ENCODE results near the gene LYL1. TPM values are rescaled to one million over a fixed set of nuclear protein-coding genes. Genes with fewer than 3 reads are reported as not detected.

LYL1 gene
- total RNA-seq, 1 donor from 2014 or later, result 6.3 TPM

DNA sequence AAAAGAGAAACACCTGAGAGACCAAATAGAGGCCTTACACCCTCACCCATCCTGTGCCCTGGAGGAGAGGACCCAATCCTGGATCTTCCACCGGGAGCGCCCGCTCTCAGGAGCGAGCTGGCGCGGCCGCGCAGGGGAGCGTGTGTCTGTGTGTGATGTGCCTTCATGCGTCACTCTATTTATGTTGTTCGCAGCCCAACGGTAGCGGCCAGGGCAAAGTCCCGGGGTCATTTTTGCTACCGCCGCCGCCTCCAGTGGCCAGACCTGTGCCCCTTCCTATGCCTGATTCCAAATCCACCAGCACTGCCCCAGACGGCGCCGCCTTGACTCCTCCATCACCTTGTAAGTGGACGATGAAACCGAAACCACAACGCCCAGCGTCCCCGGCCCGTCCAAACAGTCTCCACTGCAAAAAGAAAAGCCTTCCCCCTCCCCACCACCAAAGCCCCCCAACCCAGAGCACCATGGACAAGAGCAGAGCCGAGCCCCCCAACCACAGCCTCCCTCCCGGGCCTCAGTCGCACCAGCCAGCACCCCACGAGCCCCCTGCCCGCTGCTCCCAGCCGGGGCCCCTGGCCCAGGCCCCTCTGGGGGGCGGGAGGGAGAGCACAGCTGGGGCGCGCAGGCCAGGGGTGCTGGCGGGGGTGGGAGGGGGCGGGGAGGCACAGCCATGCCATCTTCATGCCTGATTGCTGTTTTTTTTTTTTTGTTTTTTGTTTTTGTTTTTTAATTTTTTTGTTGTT lies 14.7 kb downstream of the LYL1 start:
- DNase-seq, result no peak
- intact Hi-C loops (cut with micrococcal nuclease), result no loop called here
- H3K4me3 ChIP-seq, result no peak overlapping the region
- peaks cover 71% of the 10 kb centered on the region for H3K4me1 ChIP-seq
- H3K9me3 ChIP-seq (replicated peaks), result no peaks in the 10 kb centered on the region
- no peaks in the 10 kb centered on the region for H3K27me3 ChIP-seq (ENCODE audit: low read depth)
- H3K36me3 ChIP-seq, result peaks cover 33% of the 10 kb centered on the region
- H3K27ac ChIP-seq (replicated peaks), result no peak overlapping the region
- TF ChIP-seq, protein P1, sequence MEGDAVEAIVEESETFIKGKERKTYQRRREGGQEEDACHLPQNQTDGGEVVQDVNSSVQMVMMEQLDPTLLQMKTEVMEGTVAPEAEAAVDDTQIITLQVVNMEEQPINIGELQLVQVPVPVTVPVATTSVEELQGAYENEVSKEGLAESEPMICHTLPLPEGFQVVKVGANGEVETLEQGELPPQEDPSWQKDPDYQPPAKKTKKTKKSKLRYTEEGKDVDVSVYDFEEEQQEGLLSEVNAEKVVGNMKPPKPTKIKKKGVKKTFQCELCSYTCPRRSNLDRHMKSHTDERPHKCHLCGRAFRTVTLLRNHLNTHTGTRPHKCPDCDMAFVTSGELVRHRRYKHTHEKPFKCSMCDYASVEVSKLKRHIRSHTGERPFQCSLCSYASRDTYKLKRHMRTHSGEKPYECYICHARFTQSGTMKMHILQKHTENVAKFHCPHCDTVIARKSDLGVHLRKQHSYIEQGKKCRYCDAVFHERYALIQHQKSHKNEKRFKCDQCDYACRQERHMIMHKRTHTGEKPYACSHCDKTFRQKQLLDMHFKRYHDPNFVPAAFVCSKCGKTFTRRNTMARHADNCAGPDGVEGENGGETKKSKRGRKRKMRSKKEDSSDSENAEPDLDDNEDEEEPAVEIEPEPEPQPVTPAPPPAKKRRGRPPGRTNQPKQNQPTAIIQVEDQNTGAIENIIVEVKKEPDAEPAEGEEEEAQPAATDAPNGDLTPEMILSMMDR (IDR thresholded peaks at IDR 0.05; ENCODE audit: borderline replicate concordance), result no peak

- peaks cover 33% of the 10 kb centered on the region for H3K36me3 ChIP-seq
- TF ChIP-seq, protein P1 (IDR thresholded peaks at IDR 0.05; ENCODE audit: borderline replicate concordance), result no peak
- H3K27me3 ChIP-seq (ENCODE audit: low read depth), result no peaks in the 10 kb centered on the region
- DNase-seq, result no peak
- no peak overlapping the region for H3K27ac ChIP-seq (replicated peaks)
- peaks cover 71% of the 10 kb centered on the region for H3K4me1 ChIP-seq
- no peak overlapping the region for H3K4me3 ChIP-seq
- intact Hi-C loops (cut with micrococcal nuclease), result no loop called here
- H3K9me3 ChIP-seq (replicated peaks), result no peaks in the 10 kb centered on the region
Measured at GRCh38 chr19:13087295-13087694, 15.4 kb downstream of the LYL1 start.

GRCh38 chr19:13086341-13086740 lies 16.3 kb downstream of the LYL1 start:
- TF ChIP-seq, protein P1 (IDR thresholded peaks at IDR 0.05; ENCODE audit: borderline replicate concordance), result no peak
- H3K4me1 ChIP-seq, result peaks cover 73% of the 10 kb centered on the region
- no peaks in the 10 kb centered on the region for H3K9me3 ChIP-seq (replicated peaks)
- no peak for DNase-seq
- H3K36me3 ChIP-seq, result peaks cover 33% of the 10 kb centered on the region
- no peaks in the 10 kb centered on the region for H3K27me3 ChIP-seq (ENCODE audit: low read depth)
- no peak overlapping the region for H3K4me3 ChIP-seq
- peak overlapping the region; percentile 63 for H3K27ac ChIP-seq (replicated peaks)
- intact Hi-C loops (cut with micrococcal nuclease), result no loop called here

- H3K27ac ChIP-seq (replicated peaks), result peak overlapping the region; percentile 63
- no peaks in the 10 kb centered on the region for H3K9me3 ChIP-seq (replicated peaks)
- no peak overlapping the region for H3K4me3 ChIP-seq
- peaks cover 29% of the 10 kb centered on the region for H3K36me3 ChIP-seq
- intact Hi-C loops (cut with micrococcal nuclease), result no loop called here
- TF ChIP-seq, protein P1 (IDR thresholded peaks at IDR 0.05; ENCODE audit: borderline replicate concordance), result no peak
- H3K27me3 ChIP-seq (ENCODE audit: low read depth), result no peaks in the 10 kb centered on the region
- DNase-seq, result no peak
- H3K4me1 ChIP-seq, result peaks cover 68% of the 10 kb centered on the region
Measured at GRCh38 chr19:13085666-13086065, 17.0 kb downstream of the LYL1 start.

- Histone ChIP-seq H3K27me3 (ENCODE audit: low read depth) (no peaks in the 10 kb centered on the region), H3K4me3 (no peak overlapping the region), H3K36me3 (peaks cover 28% of the 10 kb centered on the region), H3K27ac (replicated peaks) (peak overlapping the region; percentile 63), H3K4me1 (peaks cover 68% of the 10 kb centered on the region), H3K9me3 (replicated peaks) (no peaks in the 10 kb centered on the region)
- intact Hi-C loops (cut with micrococcal nuclease), result no loop called here
- DNase-seq, result no peak
- TF ChIP-seq, protein P1 (IDR thresholded peaks at IDR 0.05; ENCODE audit: borderline replicate concordance), result no peak
Measured at GRCh38 chr19:13083627-13084026, 19.0 kb downstream of the LYL1 start.
